Measurements from ENCODE around the gene GRIN1.

The GRIN1 gene

GRCh38 chr9:137148242-137148641 lies 9.3 kb downstream of the GRIN1 start:
- DNase-seq (ENCODE audit: low spot score), result no peak

- no peak for DNase-seq (ENCODE audit: low spot score)
These were observed 9.7 kb downstream of the GRIN1 start for GRCh38 chr9:137148661-137149060.

- DNase-seq (ENCODE audit: low spot score), result no peak
These were observed 10.4 kb downstream of the GRIN1 start for GRCh38 chr9:137149363-137149762.

- DNase-seq (ENCODE audit: low spot score), result no peak
These were observed 11.1 kb downstream of the GRIN1 start for GRCh38 chr9:137149942-137150616.

GRCh38 chr9:137150617-137151457 lies 11.9 kb downstream of the GRIN1 start:
- DNase-seq (ENCODE audit: low spot score), result peak; percentile 14

- DNase-seq (ENCODE audit: low spot score), result no peak
These were observed 14.0 kb downstream of the GRIN1 start for GRCh38 chr9:137152844-137153405.

- peak; percentile 32 for DNase-seq (ENCODE audit: low spot score)
These were observed 17.8 kb downstream of the GRIN1 start for GRCh38 chr9:137156567-137157375.

GRCh38 chr9:137157618-137158415 lies 18.9 kb downstream of the GRIN1 start:
- DNase-seq (ENCODE audit: low spot score), result no peak

GRCh38 chr9:137158625-137159024 lies 19.7 kb downstream of the GRIN1 start:
- no peak for DNase-seq (ENCODE audit: low spot score)

GRCh38 chr9:137159105-137160053 lies 20.4 kb downstream of the GRIN1 start:
- DNase-seq (ENCODE audit: low spot score), result no peak

GRCh38 chr9:137160054-137160425 lies 21.1 kb downstream of the GRIN1 start:
- no peak for DNase-seq (ENCODE audit: low spot score)

- no peak for DNase-seq (ENCODE audit: low spot score)
These were observed 22.0 kb downstream of the GRIN1 start for GRCh38 chr9:137160716-137161557.

- DNase-seq (ENCODE audit: low spot score), result no peak
These were observed 22.9 kb downstream of the GRIN1 start for GRCh38 chr9:137161558-137162486.

GRCh38 chr9:137162505-137163364 lies 23.8 kb downstream of the GRIN1 start:
- DNase-seq (ENCODE audit: low spot score), result no peak

GRCh38 chr9:137163365-137163715 lies 24.4 kb downstream of the GRIN1 start:
- no peak for DNase-seq (ENCODE audit: low spot score)

- DNase-seq (ENCODE audit: low spot score), result no peak
These were observed 24.9 kb downstream of the GRIN1 start for GRCh38 chr9:137163805-137164204.

Measured in CD4-positive, alpha-beta T cell treated with Interleukin-6 at 100 ng/mL for 8 hours (primary cell).